ENCODE data around the gene PLA2G2C.

DNA sequence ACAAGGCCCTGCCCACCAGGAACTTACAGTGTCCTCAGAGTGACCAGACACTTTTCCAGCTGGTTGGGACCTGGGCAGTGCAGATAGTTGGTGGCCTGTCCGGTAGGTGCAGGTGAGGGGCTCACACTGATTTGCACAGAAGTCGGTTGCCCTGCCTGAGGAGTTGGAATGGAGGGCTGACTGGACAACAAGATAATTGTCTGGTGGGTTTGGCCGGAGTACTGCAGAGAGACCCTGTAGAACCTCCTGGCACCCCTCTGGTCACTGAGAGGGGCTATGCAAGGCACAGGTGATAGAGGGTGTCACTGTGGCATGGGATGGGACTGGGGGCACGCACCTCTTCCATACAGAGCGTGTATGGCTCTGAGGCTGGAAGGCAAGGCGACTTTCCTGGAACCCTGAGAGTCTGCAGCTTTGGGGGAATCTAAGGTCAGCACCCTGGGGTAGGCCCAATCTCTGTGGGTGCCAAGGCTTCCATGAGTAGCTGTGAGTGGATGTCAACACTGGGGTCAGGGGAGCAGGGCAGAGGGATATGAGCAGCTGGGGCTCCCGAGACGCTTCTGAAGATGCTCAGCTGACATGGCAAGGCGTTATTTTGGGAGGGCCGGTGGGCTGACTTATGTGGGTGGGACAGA lies 59.4 kb downstream of the PLA2G2C start:
- TF ChIP-seq, protein P1, sequence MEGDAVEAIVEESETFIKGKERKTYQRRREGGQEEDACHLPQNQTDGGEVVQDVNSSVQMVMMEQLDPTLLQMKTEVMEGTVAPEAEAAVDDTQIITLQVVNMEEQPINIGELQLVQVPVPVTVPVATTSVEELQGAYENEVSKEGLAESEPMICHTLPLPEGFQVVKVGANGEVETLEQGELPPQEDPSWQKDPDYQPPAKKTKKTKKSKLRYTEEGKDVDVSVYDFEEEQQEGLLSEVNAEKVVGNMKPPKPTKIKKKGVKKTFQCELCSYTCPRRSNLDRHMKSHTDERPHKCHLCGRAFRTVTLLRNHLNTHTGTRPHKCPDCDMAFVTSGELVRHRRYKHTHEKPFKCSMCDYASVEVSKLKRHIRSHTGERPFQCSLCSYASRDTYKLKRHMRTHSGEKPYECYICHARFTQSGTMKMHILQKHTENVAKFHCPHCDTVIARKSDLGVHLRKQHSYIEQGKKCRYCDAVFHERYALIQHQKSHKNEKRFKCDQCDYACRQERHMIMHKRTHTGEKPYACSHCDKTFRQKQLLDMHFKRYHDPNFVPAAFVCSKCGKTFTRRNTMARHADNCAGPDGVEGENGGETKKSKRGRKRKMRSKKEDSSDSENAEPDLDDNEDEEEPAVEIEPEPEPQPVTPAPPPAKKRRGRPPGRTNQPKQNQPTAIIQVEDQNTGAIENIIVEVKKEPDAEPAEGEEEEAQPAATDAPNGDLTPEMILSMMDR (IDR thresholded peaks at IDR 0.05; ENCODE audit: low read depth, low read length) = no peak
- TF ChIP-seq EZH2phosphoT487 (IDR thresholded peaks at IDR 0.05; ENCODE audit: low read depth) = no peak
